A673 (cell line): ENCODE data around the gene KCNQ1OT1.

Experiments
- CTCF ChIP-seq: fragments of 300-800, 200-600 bp; sonication (generic); conservative IDR thresholded peaks from 2 replicates; pipeline ENCODE4 v1.5.1; 2017; ENCODE audit warnings: low read depth, mild to moderate bottlenecking, antibody characterized with exemption, low read length, moderate library complexity, mixed read lengths
- EZH2 ChIP-seq: fragments of 200-600 bp; sonication (generic); IDR thresholded peaks from 2 replicates; pipeline ENCODE4 v1.6.1; 2017; ENCODE audit warnings: borderline replicate concordance, low read depth, mild to moderate bottlenecking, mixed read lengths, antibody characterized with exemption, low read length; ENCODE audit not compliant: poor library complexity, severe bottlenecking

- TF ChIP-seq CTCF, result no peak
- TF ChIP-seq EZH2, result no peak
These were observed 56.0 kb downstream of the KCNQ1OT1 start for GRCh38 chr11:2643746-2644145.
